ENCODE measurements around the gene C14orf93. TPM values are rescaled to one million over a fixed set of nuclear protein-coding genes. Genes with fewer than 3 reads are reported as not detected.
A peak's percentile ranks its signal among the peaks of the same experiment; 100 is the strongest.

C14orf93 gene
- total RNA-seq, 1 experiment from 2014 or later = 7.2 TPM

DNA sequence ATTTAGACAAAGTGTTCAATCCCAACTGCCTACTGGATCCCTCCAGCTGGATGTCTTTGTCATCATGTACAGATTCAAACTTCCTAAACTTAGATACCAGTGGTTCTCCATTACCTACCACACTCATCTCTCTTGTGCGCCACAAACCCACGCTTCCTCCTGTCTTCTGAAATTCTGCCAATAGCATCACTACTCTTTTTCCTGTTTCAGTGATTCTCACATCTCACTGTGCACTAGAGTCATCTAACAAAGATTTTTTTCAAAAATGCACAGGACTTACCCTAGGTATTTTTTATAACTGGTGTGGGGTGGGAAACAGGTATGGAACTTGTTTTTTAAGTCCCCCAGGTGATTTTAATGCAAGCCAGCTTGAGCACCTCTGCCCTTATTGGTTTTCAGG, 18.9 kb upstream of the C14orf93 start:
- Histone ChIP-seq H3K27me3 (replicated peaks; ENCODE audit: control insufficient read depth, insufficient read depth, low read length) (no peaks in the 10 kb centered on the region), H3K9me3 (no peaks in the 10 kb centered on the region), H3K4me1 (peaks cover 16% of the 10 kb centered on the region), H3K4me3 (ENCODE audit: low read depth, low read length) (no peak overlapping the region), H3K36me3 (ENCODE audit: control insufficient read depth, insufficient read depth, low read length) (peaks cover 2% of the 10 kb centered on the region; the same call in 1 of the 2 replicates)
- no peaks in the 10 kb centered on the region for H3K27me3 Mint-ChIP-seq (ENCODE audit: insufficient read depth, unreplicated experiment)
- peaks cover 20% of the 10 kb centered on the region for H3K4me1 Mint-ChIP-seq (ENCODE audit: low read depth, unreplicated experiment)
- H3K36me3 Mint-ChIP-seq (ENCODE audit: insufficient read depth, unreplicated experiment) = peaks cover 82% of the 10 kb centered on the region
- H3K4me3 Mint-ChIP-seq (ENCODE audit: unreplicated experiment) = no peak overlapping the region
- ChIA-PET CTCF (no interaction called here), POLR2A (interaction anchor here (0.5 kb wide), 1 partner anchor 119 kb away, joined by 6 read pairs; no protein-coding TSS in a partner anchor)
- BruUV-seq (replicated peaks) = no TSS peak
- no peaks in the 10 kb centered on the region for H3K9me3 Mint-ChIP-seq (ENCODE audit: unreplicated experiment)
- intact Hi-C loops (cut with micrococcal nuclease; ENCODE audit: unreplicated experiment) = no loop called here
- H3K27ac Mint-ChIP-seq (ENCODE audit: unreplicated experiment) = no peak overlapping the region
- TF ChIP-seq, protein P1, sequence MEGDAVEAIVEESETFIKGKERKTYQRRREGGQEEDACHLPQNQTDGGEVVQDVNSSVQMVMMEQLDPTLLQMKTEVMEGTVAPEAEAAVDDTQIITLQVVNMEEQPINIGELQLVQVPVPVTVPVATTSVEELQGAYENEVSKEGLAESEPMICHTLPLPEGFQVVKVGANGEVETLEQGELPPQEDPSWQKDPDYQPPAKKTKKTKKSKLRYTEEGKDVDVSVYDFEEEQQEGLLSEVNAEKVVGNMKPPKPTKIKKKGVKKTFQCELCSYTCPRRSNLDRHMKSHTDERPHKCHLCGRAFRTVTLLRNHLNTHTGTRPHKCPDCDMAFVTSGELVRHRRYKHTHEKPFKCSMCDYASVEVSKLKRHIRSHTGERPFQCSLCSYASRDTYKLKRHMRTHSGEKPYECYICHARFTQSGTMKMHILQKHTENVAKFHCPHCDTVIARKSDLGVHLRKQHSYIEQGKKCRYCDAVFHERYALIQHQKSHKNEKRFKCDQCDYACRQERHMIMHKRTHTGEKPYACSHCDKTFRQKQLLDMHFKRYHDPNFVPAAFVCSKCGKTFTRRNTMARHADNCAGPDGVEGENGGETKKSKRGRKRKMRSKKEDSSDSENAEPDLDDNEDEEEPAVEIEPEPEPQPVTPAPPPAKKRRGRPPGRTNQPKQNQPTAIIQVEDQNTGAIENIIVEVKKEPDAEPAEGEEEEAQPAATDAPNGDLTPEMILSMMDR (IDR thresholded peaks at IDR 0.05; ENCODE audit: insufficient read depth in 1 of 2, low read depth in 1 of 2, low read length in 1 of 2, severe bottlenecking in 1 of 2, unreplicated experiment in 1 of 2) = no peak
- no peak for DNase-seq

DNA sequence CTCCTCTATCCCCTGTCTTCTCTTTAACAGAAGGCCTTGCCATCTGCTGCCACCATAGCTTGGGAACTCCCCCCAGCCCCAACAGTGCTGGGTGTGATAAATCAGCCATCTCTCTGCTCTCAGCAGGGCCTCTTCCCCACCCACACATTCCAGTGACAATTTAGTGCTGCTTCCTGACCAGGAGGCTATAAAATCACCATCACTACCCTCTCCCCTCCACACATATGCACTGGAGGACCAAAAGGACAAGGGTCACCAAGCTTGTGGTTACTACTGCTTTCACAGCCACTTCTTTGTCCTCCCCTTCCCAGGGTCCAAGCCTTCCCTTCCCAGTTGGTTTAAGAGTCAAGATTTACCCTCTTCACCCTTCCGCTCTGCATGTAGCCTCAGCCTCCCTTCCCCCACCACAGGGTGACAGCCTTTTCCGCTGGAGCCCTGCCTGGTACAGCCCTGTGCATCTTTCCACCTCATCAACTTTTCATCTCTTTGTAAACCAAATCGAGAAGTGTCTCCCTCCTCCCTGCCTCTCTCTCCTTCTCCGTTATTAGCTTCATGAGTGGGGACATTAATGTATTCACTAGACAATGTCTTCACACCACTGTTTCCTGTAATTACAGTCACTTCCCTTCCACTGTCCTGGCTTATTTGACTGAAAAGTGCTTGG, 15.3 kb upstream of the C14orf93 start:
- DNase-seq = peak; percentile 19 to 69
- intact Hi-C loops (cut with micrococcal nuclease; ENCODE audit: unreplicated experiment) = no loop called here
- Mint-ChIP-seq H3K36me3 (ENCODE audit: insufficient read depth, unreplicated experiment) (peaks cover 53% of the 10 kb centered on the region), H3K27me3 (ENCODE audit: insufficient read depth, unreplicated experiment) (no peaks in the 10 kb centered on the region), H3K4me1 (ENCODE audit: low read depth, unreplicated experiment) (peaks cover 14% of the 10 kb centered on the region), H3K4me3 (ENCODE audit: unreplicated experiment) (peak overlapping the region; percentile 27), H3K27ac (ENCODE audit: unreplicated experiment) (peak overlapping the region; percentile 60), H3K9me3 (ENCODE audit: unreplicated experiment) (no peaks in the 10 kb centered on the region)
- TF ChIP-seq, protein P1 (IDR thresholded peaks at IDR 0.05; ENCODE audit: insufficient read depth in 1 of 2, low read depth in 1 of 2, low read length in 1 of 2, severe bottlenecking in 1 of 2, unreplicated experiment in 1 of 2) = no peak
- H3K27me3 ChIP-seq (replicated peaks; ENCODE audit: control insufficient read depth, insufficient read depth, low read length) = no peaks in the 10 kb centered on the region
- BruUV-seq (replicated peaks) = TSS peak; percentile 38
- H3K9me3 ChIP-seq = no peaks in the 10 kb centered on the region
- no peaks in the 10 kb centered on the region for H3K36me3 ChIP-seq (ENCODE audit: control insufficient read depth, insufficient read depth, low read length)
- peaks cover 16% of the 10 kb centered on the region for H3K4me1 ChIP-seq
- POLR2A ChIA-PET = no interaction called here
- H3K4me3 ChIP-seq (ENCODE audit: low read depth, low read length) = no peak overlapping the region
- CTCF ChIA-PET = no interaction called here

- no peak for DNase-seq
- CTCF ChIA-PET = interaction anchor here (0.6 to 1.7 kb wide), 2 partner anchors 30 to 44 kb away, joined by 4 to 6 read pairs; no protein-coding TSS in a partner anchor
- TF ChIP-seq, protein P1 (IDR thresholded peaks at IDR 0.05; ENCODE audit: insufficient read depth in 1 of 2, low read depth in 1 of 2, low read length in 1 of 2, severe bottlenecking in 1 of 2, unreplicated experiment in 1 of 2) = no peak
- Mint-ChIP-seq H3K4me1 (ENCODE audit: low read depth, unreplicated experiment) (peaks cover 14% of the 10 kb centered on the region), H3K27ac (ENCODE audit: unreplicated experiment) (peak overlapping the region; percentile 60), H3K4me3 (ENCODE audit: unreplicated experiment) (peak overlapping the region; percentile 27), H3K9me3 (ENCODE audit: unreplicated experiment) (no peaks in the 10 kb centered on the region), H3K27me3 (ENCODE audit: insufficient read depth, unreplicated experiment) (no peaks in the 10 kb centered on the region), H3K36me3 (ENCODE audit: insufficient read depth, unreplicated experiment) (peaks cover 49% of the 10 kb centered on the region)
- H3K27me3 ChIP-seq (replicated peaks; ENCODE audit: control insufficient read depth, insufficient read depth, low read length) = no peaks in the 10 kb centered on the region
- H3K9me3 ChIP-seq = no peaks in the 10 kb centered on the region
- POLR2A ChIA-PET = no interaction called here
- intact Hi-C loops (cut with micrococcal nuclease; ENCODE audit: unreplicated experiment) = no loop called here
- peaks cover 16% of the 10 kb centered on the region for H3K4me1 ChIP-seq
- BruUV-seq (replicated peaks) = no TSS peak
- no peak overlapping the region for H3K4me3 ChIP-seq (ENCODE audit: low read depth, low read length)
- H3K36me3 ChIP-seq (ENCODE audit: control insufficient read depth, insufficient read depth, low read length) = no peaks in the 10 kb centered on the region
Measured at GRCh38 chr14:23024612-23025075, 14.7 kb upstream of the C14orf93 start.
